Measurements from ENCODE around the gene DNAH8. TPM values are rescaled to one million over a fixed set of nuclear protein-coding genes. Genes with fewer than 3 reads are reported as not detected.

Gene DNAH8
- polyA plus RNA-seq, 1 of the 3 experiments (the other 2 are of a cell fraction), result not detected

DNA sequence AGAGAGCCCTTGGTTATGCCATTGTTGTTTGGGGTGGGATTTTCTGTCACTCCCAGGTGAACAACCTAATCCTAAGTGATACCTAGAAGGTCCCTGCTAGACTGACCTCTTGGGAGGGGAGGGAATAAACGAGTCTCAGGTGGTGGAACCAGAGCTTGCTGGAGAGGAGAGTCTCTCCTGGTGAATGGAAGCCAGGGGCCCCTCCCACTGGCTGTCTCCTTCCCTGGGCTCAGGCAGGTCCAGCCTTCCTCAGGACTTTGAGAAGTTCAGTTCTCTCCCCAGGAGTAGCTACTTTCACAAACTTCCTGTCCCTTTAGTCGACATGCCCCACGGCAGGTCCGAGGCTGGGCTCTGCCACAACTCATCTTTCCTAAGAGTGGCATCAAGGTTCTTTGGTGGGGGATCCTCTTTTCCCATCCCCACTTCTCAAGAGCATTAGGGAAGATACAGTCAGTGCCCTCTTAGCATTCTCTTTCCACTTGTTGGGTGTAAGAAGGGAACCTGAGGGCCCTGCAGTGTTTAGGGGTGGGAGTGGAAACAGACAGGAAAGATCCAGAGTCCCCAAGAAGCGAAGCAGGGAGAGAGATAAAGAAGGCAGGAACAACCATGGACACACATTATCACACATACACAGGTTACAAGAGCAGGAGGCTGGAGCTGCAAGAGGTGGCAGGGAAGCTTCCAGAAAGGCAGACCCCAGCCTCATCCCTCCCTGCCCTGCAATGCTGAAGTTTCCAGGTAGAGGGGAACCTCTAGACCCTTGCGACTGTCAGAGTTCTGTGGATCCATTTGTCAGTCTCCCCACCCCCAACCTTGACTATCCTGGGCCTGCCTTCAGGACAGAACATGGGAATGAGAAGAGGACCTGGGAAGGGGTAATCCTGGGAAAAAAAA lies 332.6 kb downstream of the DNAH8 start:
- TF ChIP-seq RCOR1 (IDR thresholded peaks at IDR 0.05; ENCODE audit: low read length) (no peak), ELF1 (IDR thresholded peaks at IDR 0.05) (no peak), FOXM1 (IDR thresholded peaks at IDR 0.05; ENCODE audit: low read depth) (no peak), JUND (IDR thresholded peaks at IDR 0.05) (no peak), NFIC (IDR thresholded peaks at IDR 0.05; ENCODE audit: borderline replicate concordance) (no peak), NRF1 (IDR thresholded peaks at IDR 0.05; ENCODE audit: low read depth, low read length) (no peak), RAD21 (IDR thresholded peaks at IDR 0.05; ENCODE audit: low read length) (no peak)
- TF ChIP-seq, protein P1, sequence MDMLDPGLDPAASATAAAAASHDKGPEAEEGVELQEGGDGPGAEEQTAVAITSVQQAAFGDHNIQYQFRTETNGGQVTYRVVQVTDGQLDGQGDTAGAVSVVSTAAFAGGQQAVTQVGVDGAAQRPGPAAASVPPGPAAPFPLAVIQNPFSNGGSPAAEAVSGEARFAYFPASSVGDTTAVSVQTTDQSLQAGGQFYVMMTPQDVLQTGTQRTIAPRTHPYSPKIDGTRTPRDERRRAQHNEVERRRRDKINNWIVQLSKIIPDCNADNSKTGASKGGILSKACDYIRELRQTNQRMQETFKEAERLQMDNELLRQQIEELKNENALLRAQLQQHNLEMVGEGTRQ (IDR thresholded peaks at IDR 0.05; ENCODE audit: borderline replicate concordance, low read depth, low read length), result no peak
- 53% methylated on average over 6 of the region's 6 CpGs for WGBS (ENCODE audit: low lambda C conversion rate)
- Histone ChIP-seq H3K36me3 (replicated peaks in 1 of 2; ENCODE audit: control insufficient read depth in 1 of 2, insufficient read depth in 2 of 2, low read length in 1 of 2) (no peaks in the 10 kb centered on the region), H3K4me3 (ENCODE audit: low read depth in 2 of 2, low read length in 1 of 2) (no peak overlapping the region), H3K4me2 (no peak overlapping the region), H3K4me1 (ENCODE audit: control insufficient read depth in 1 of 2, insufficient read depth in 2 of 2, low read depth in 1 of 2, low read length in 1 of 2) (peaks cover 0 to 4% of the 10 kb centered on the region in 2 experiments; a peak in 1 of 4 replicates), H3K27ac (ENCODE audit: low read depth in 2 of 2, low read length in 1 of 2) (no peak overlapping the region), H3K79me2 (ENCODE audit: insufficient read depth) (no peaks in the 10 kb centered on the region), H4K20me1 (ENCODE audit: insufficient read depth) (no peaks in the 10 kb centered on the region), H3F3A (replicated peaks; ENCODE audit: insufficient read depth) (no peaks in the 10 kb centered on the region), H2AFZ (ENCODE audit: low read depth) (no peak overlapping the region), H3K9me2 (no peaks in the 10 kb centered on the region), H3K9ac (no peak overlapping the region), H3K9me3 (no peaks in the 10 kb centered on the region), H3K27me3 (ENCODE audit: insufficient read depth) (peaks cover 17% of the 10 kb centered on the region; the same call in 1 of the 2 replicates)
- ChIA-PET POLR2A (no interaction called here), CTCF (interaction anchor here (1.0 to 1.3 kb wide), 3 partner anchors 10 to 38 kb away, joined by 3 to 4 read pairs (median 3); no protein-coding TSS in a partner anchor)
- DNase-seq, result no peak

DNA sequence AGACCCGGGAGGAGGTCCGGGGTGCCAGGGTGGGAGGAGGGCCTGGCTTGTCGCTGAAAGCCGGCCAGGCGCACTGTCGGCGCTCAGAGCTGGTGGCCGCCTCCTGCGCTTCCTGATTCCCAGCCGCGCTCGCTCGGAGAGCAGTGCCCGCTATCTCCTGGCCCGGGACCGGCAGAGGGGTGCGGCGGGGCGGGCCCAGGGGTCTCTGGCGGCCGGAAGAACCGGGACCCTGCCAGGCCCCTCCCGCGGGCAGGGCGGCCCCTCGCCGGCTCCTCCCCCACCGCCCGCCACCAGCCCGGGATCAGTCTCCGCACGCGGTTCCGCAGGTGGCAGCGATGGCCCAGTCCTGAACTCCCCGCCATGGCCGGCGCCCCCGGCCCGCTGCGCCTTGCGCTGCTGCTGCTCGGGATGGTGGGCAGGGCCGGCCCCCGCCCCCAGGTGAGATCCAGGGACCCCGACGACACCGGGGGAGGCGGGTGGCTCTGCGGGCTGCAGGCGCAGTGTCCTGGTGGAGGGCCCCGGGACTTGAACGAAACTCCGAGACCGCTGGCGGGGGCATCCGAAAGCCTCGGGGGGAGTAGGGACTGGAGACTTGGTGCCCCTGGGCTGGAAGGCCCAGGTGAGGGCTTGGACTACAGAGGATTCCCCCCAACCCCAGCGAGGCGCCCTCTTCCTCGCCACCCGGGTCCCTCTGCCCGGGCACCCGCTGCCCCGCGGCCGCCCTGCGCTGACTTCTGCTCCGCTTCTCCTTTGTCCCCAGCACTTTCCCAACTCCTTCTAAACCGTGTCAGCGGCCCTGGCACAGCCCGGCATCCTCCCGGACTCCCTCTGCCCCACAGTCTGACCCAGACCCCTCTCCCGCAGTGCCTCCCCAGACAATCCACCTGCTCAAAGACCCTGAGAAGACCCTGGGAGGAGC lies 333.6 kb downstream of the DNAH8 start, which contains the start of gene GLP1R:
Gene GLP1R (plus strand): TSS at position 301 of the 919 bp plus-strand sequence. CDS start 60 bp downstream, at position 361.
- Histone ChIP-seq H3K4me2 (no peak within 1 kb of the TSS), H3K79me2 (ENCODE audit: insufficient read depth) (no peaks in the 10 kb centered on the region), H3K9me3 (no peaks in the 10 kb centered on the region), H4K20me1 (ENCODE audit: insufficient read depth) (no peaks in the 10 kb centered on the region), H3K9me2 (no peaks in the 10 kb centered on the region), H3K9ac (no peak within 1 kb of the TSS), H2AFZ (ENCODE audit: low read depth) (no peak within 1 kb of the TSS), H3K4me1 (ENCODE audit: control insufficient read depth in 1 of 2, insufficient read depth in 2 of 2, low read depth in 1 of 2, low read length in 1 of 2) (no peaks in the 10 kb centered on the region; a peak in 1 of 4 replicates), H3K27me3 (ENCODE audit: insufficient read depth) (peaks cover 17% of the 10 kb centered on the region; the same call in 1 of the 2 replicates), H3K27ac (ENCODE audit: low read depth in 2 of 2, low read length in 1 of 2) (no peak within 1 kb of the TSS), H3F3A (replicated peaks; ENCODE audit: insufficient read depth) (no peaks in the 10 kb centered on the region), H3K4me3 (ENCODE audit: low read depth in 2 of 2, low read length in 1 of 2) (peak within 1 kb of the TSS in 1 of 2 experiments; percentile 19; a peak in 1 of 4 replicates), H3K36me3 (replicated peaks in 1 of 2; ENCODE audit: control insufficient read depth in 1 of 2, insufficient read depth in 2 of 2, low read length in 1 of 2) (no peaks in the 10 kb centered on the region)
- WGBS (ENCODE audit: low lambda C conversion rate), result 52% methylated on average over 23 of the region's 74 CpGs
- DNase-seq, result peak; percentile 83
- CTCF ChIA-PET, result interaction anchor here (1.0 to 1.5 kb wide), 5 partner anchors 9 to 52 kb away, joined by 3 to 5 read pairs (median 4); no protein-coding TSS in a partner anchor
- POLR2A ChIA-PET, result no interaction called here
- TF ChIP-seq, protein P2, sequence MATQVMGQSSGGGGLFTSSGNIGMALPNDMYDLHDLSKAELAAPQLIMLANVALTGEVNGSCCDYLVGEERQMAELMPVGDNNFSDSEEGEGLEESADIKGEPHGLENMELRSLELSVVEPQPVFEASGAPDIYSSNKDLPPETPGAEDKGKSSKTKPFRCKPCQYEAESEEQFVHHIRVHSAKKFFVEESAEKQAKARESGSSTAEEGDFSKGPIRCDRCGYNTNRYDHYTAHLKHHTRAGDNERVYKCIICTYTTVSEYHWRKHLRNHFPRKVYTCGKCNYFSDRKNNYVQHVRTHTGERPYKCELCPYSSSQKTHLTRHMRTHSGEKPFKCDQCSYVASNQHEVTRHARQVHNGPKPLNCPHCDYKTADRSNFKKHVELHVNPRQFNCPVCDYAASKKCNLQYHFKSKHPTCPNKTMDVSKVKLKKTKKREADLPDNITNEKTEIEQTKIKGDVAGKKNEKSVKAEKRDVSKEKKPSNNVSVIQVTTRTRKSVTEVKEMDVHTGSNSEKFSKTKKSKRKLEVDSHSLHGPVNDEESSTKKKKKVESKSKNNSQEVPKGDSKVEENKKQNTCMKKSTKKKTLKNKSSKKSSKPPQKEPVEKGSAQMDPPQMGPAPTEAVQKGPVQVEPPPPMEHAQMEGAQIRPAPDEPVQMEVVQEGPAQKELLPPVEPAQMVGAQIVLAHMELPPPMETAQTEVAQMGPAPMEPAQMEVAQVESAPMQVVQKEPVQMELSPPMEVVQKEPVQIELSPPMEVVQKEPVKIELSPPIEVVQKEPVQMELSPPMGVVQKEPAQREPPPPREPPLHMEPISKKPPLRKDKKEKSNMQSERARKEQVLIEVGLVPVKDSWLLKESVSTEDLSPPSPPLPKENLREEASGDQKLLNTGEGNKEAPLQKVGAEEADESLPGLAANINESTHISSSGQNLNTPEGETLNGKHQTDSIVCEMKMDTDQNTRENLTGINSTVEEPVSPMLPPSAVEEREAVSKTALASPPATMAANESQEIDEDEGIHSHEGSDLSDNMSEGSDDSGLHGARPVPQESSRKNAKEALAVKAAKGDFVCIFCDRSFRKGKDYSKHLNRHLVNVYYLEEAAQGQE (IDR thresholded peaks at IDR 0.05; ENCODE audit: low read depth, low read length), result no peak
- TF ChIP-seq FOSL2 (IDR thresholded peaks at IDR 0.05; ENCODE audit: borderline replicate concordance, low read depth) (no peak), YY1 (IDR thresholded peaks at IDR 0.05; ENCODE audit: low read depth) (no peak), EZH2phosphoT487 (IDR thresholded peaks at IDR 0.05; ENCODE audit: borderline replicate concordance, low read depth) (no peak), RAD21 (IDR thresholded peaks at IDR 0.05; ENCODE audit: low read length) (no peak), POLR2AphosphoS5 (IDR thresholded peaks at IDR 0.05; ENCODE audit: low read depth, low read length) (no peak), RFX5 (IDR thresholded peaks at IDR 0.05; ENCODE audit: low read length) (no peak), RXRA (IDR thresholded peaks at IDR 0.05; ENCODE audit: borderline replicate concordance, low read depth) (no peak), ELF1 (IDR thresholded peaks at IDR 0.05) (no peak), SMC3 (IDR thresholded peaks at IDR 0.05; ENCODE audit: low read depth, low read length) (no peak), EP300 (IDR thresholded peaks at IDR 0.05; ENCODE audit: borderline replicate concordance in 1 of 2, low read depth in 1 of 2, low read length in 1 of 2) (no peak), NRF1 (IDR thresholded peaks at IDR 0.05; ENCODE audit: low read depth, low read length) (no peak)
- TF ChIP-seq, protein P3, sequence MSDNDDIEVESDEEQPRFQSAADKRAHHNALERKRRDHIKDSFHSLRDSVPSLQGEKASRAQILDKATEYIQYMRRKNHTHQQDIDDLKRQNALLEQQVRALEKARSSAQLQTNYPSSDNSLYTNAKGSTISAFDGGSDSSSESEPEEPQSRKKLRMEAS (IDR thresholded peaks at IDR 0.05; ENCODE audit: low read depth), result no peak
